ENCODE results near the gene SCN8A.

SCN8A gene

DNA sequence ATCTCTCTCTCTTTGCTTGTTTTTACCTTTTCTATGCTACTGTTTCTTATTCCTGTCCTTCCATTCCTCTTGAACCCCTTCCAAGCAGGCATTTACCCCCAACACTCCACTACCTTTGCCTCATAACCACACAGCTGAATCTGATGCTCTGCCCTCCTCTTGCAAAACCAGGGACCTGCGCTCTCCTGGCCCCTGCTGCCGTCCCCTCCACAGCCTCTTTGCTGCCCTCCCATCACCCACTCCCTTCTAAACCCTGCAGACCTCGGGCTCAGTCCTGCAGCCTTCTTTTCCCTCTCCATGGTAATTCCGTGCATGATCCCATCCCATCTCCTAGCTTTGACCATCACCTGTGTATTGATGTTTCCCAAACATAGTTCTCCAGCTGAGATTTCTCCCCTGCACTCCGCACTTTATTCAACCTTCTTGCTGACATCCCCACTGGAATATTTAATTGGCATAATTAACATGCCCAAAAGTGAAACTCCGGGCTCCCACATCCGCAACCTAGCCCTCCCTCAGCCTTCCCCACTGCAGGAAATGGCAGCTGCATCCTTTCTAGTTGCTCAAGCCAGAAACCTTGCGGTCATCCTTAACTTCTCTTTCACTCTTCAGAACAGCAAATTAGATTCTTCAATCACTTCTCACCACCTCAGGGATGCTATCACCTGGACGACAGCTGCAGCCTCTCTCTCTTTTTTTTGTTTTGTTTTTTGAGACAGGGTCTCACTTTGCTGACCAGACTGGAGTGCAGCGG, 241.5 kb downstream of the SCN8A start:
- TF ChIP-seq, protein P1, sequence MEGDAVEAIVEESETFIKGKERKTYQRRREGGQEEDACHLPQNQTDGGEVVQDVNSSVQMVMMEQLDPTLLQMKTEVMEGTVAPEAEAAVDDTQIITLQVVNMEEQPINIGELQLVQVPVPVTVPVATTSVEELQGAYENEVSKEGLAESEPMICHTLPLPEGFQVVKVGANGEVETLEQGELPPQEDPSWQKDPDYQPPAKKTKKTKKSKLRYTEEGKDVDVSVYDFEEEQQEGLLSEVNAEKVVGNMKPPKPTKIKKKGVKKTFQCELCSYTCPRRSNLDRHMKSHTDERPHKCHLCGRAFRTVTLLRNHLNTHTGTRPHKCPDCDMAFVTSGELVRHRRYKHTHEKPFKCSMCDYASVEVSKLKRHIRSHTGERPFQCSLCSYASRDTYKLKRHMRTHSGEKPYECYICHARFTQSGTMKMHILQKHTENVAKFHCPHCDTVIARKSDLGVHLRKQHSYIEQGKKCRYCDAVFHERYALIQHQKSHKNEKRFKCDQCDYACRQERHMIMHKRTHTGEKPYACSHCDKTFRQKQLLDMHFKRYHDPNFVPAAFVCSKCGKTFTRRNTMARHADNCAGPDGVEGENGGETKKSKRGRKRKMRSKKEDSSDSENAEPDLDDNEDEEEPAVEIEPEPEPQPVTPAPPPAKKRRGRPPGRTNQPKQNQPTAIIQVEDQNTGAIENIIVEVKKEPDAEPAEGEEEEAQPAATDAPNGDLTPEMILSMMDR (IDR thresholded peaks at IDR 0.05; ENCODE audit: low read length, missing control alignments): no peak
- peak; percentile 11 for DNase-seq (ENCODE audit: low read depth)
- no peak overlapping the region for H3K4me3 ChIP-seq (replicated peaks; ENCODE audit: low read depth, low read length)

- TF ChIP-seq, protein P1 (IDR thresholded peaks at IDR 0.05; ENCODE audit: low read length, missing control alignments): no peak
- no peak for DNase-seq (ENCODE audit: low read depth)
- no peak overlapping the region for H3K4me3 ChIP-seq (replicated peaks; ENCODE audit: low read depth, low read length)
Observed at GRCh38 chr12:51833448-51834227, 242.6 kb downstream of the SCN8A start.

DNA sequence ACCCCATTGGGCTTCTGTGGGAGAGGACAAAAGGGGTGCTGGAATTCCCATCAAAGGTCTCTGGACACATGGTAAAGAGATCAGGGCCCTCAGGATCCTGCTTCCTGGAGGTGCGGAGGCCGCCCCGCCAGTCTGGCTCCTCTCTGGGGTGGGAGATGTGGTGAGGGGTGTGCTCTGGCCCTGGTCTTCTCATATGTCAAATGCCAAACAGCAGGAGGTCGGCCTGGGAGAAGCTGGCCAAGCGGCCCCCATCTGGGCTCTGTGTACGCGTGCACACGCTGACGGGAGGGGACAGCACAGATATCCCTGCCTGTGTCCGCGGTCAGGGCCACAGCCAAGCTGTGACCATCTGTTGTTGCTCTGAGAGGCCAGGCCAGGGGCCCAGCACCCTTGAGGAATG, 243.4 kb downstream of the SCN8A start:
- DNase-seq (ENCODE audit: low read depth): no peak
- TF ChIP-seq, protein P1 (IDR thresholded peaks at IDR 0.05; ENCODE audit: low read length, missing control alignments): no peak
- no peak overlapping the region for H3K4me3 ChIP-seq (replicated peaks; ENCODE audit: low read depth, low read length)

DNA sequence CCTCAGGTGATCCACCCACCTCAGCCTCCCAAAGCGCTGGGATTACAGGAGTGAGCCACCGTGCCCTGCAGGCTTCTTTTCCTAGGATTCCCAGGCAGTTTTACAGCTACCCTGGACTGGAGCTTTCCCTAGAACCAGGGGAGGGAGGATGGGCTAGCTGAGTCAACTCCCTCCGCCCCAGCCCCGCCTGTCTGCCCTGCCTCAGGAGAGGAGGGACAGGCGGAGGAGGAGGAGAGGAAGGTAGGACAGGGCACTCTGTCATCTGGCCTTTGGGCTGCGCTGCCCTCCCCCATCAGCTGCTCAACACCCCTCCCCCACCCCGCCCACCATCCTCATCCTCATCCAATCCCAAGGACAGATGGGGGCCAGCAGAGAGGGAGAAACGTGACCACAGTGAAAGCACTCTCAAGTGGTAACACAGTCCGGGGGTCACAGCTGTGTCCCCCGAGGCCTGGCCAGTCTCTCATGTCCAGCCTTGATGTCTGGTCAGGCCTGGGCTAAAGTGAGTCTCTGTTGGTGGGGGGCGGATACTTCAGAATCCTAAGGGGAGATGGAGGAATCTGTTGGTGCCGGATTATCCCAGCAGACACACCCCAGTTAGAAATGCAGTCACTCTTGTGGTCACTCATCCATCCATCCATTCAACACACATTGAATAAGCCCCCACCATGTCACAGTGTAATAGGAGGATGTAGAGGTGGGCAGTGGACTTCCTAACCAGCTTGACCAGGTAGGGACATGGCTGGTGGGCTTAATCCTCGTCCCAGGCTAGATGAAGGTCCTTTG, 245.2 kb downstream of the SCN8A start:
- TF ChIP-seq, protein P1 (IDR thresholded peaks at IDR 0.05; ENCODE audit: low read length, missing control alignments): no peak
- DNase-seq (ENCODE audit: low read depth): no peak
- no peak overlapping the region for H3K4me3 ChIP-seq (replicated peaks; ENCODE audit: low read depth, low read length)

DNA sequence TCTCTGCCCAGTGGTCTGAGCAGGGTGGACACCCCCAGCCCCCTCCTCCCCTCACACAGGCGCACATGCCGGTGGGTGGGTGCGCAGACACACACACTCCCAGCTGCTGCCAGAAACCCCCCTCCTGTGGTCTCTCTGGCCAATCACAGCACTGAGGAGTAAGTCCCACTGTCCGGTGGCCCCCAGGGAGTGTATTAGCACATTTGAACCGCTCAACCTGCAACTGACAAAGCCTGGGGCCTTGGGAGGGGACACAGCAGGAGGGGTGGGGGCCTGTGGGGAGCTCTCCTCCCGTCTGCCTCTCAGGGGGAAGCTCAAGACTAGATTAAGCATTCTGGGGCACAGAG, 245.8 kb downstream of the SCN8A start:
- DNase-seq (ENCODE audit: low read depth): no peak
- H3K4me3 ChIP-seq (replicated peaks; ENCODE audit: low read depth, low read length): no peak overlapping the region
- TF ChIP-seq, protein P1 (IDR thresholded peaks at IDR 0.05; ENCODE audit: low read length, missing control alignments): no peak

DNA sequence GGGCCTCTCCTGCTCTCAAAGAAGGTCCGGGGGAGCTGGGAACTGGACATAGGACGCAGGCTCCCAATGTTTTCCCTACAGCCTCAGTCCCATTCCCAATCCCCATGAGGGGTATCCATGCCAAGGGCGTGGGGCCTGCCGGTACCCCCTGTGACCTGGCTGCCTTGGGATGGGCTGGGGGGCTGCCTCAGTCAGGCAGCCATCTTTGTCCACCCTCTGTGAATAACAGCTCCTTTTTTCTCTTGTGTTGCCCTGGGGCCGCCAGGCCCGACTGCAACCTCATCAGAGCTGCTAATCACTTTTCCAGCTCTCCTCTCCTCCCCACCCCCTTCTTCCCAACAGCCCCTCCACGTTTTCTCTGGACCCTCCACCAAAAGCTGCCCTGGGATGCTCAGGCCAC, 246.3 kb downstream of the SCN8A start:
- TF ChIP-seq, protein P1 (IDR thresholded peaks at IDR 0.05; ENCODE audit: low read length, missing control alignments): no peak
- H3K4me3 ChIP-seq (replicated peaks; ENCODE audit: low read depth, low read length): no peak overlapping the region
- DNase-seq (ENCODE audit: low read depth): no peak
